GM23338 (cell line): Measurements from ENCODE around the gene SMIM35. TPM values are rescaled to one million over a fixed set of nuclear protein-coding genes. Genes with fewer than 3 reads are reported as not detected.

ENCODE experiments used
- ATAC-seq: fragments of 200-7000 bp; cut with Tn5 transposase; 3 replicates; pipeline ENCODE4 v1.9.1; 2020
- DNase-seq: peaks from one replicate; pipeline ENCODE4 v3.0.0-alpha.2; 2015; ENCODE audit warnings: low spot score
- H2AFZ ChIP-seq: fragments of 200-600 bp; sonication (generic); 2 replicates; pipeline ENCODE4 v1.8.0; 2016; ENCODE audit warnings: antibody characterized with exemption, mild to moderate bottlenecking, moderate library complexity
- H3F3A ChIP-seq: fragments of 200-600 bp; sonication (generic); replicated peaks from 2 replicates; pipeline ENCODE4 v1.8.0; 2017; ENCODE audit warnings: antibody characterized with exemption, mixed run types, low read depth
- H3K27ac ChIP-seq: fragments of 200-600 bp; sonication (generic); 2 replicates; pipeline ENCODE4 v1.6.1; 2016; ENCODE audit warnings: low read depth
- H3K27me3 ChIP-seq: fragments of 200-600 bp; sonication (generic); 2 replicates; pipeline ENCODE4 v1.8.0; 2016; ENCODE audit warnings: mild to moderate bottlenecking, mixed run types, moderate library complexity; ENCODE audit not compliant: insufficient read depth
- H3K36me3 ChIP-seq: fragments of 200-600 bp; sonication (generic); 2 replicates; pipeline ENCODE4 v1.8.0; 2016; ENCODE audit warnings: mild to moderate bottlenecking; ENCODE audit not compliant: insufficient read depth
- H3K4me1 ChIP-seq: fragments of 200-600 bp; sonication (generic); 2 replicates; pipeline ENCODE4 v1.8.0; 2016; ENCODE audit warnings: mild to moderate bottlenecking, moderate library complexity; ENCODE audit not compliant: insufficient read depth
- H3K4me2 ChIP-seq: fragments of 200-600 bp; sonication (generic); 2 replicates; pipeline ENCODE4 v1.7.1; 2017; ENCODE audit warnings: mixed run types
- H3K4me3 ChIP-seq: fragments of 200-600 bp; sonication (generic); 2 replicates; pipeline ENCODE4 v1.6.1; 2016; ENCODE audit warnings: mixed run types
- H3K79me2 ChIP-seq: fragments of 200-600 bp; sonication (generic); replicated peaks from 2 replicates; pipeline ENCODE4 v1.8.0; 2017; ENCODE audit warnings: mild to moderate bottlenecking; ENCODE audit not compliant: insufficient read depth
- H3K9me2 ChIP-seq: fragments of 200-600 bp; sonication (generic); 2 replicates; pipeline ENCODE4 v1.8.0; 2017; ENCODE audit not compliant: insufficient read depth
- H4K20me1 ChIP-seq: fragments of 200-600 bp; sonication (generic); replicated peaks from 2 replicates; pipeline ENCODE4 v1.8.0; 2017; ENCODE audit warnings: mild to moderate bottlenecking; ENCODE audit not compliant: insufficient read depth
- H3K27ac Mint-ChIP-seq: 2 replicates; pipeline ENCODE4 v1.8.0; 2020; ENCODE audit warnings: inconsistent platforms, mild to moderate bottlenecking, moderate library complexity, mixed read lengths
- H3K27me3 Mint-ChIP-seq: 3 replicates; pipeline ENCODE4 v1.8.0; 2022; ENCODE audit warnings: low read depth, mild to moderate bottlenecking, moderate library complexity, mixed read lengths, inconsistent platforms; ENCODE audit not compliant: insufficient read depth, poor library complexity
- H3K36me3 Mint-ChIP-seq: 3 replicates; pipeline ENCODE4 v1.8.0; 2021; ENCODE audit warnings: low read depth, mild to moderate bottlenecking, inconsistent platforms, moderate library complexity, mixed read lengths
- H3K4me1 Mint-ChIP-seq: 3 replicates; pipeline ENCODE4 v1.8.0; 2020; ENCODE audit warnings: mild to moderate bottlenecking, inconsistent platforms, mixed read lengths
- H3K4me3 Mint-ChIP-seq: 3 replicates; pipeline ENCODE4 v1.8.0; 2021; ENCODE audit warnings: moderate library complexity, mild to moderate bottlenecking, inconsistent platforms, mixed read lengths
- H3K9me3 Mint-ChIP-seq: 3 replicates; pipeline ENCODE4 v1.8.0; 2020; ENCODE audit warnings: moderate library complexity, mild to moderate bottlenecking, inconsistent platforms, mixed read lengths
- CREB1 ChIP-seq: fragments of 250-450 bp; sonication (Bioruptor Pico); IDR thresholded peaks from 2 replicates; pipeline ENCODE4 v1.5.0; 2020; ENCODE audit warnings: low read depth, mild to moderate bottlenecking, moderate library complexity
- EZH2phosphoT487 ChIP-seq: fragments of 200-600 bp; sonication (generic); IDR thresholded peaks from one replicate; pipeline ENCODE4 v1.8.1; 2018; ENCODE audit warnings: antibody characterized with exemption; ENCODE audit not compliant: unreplicated experiment
- JUNB ChIP-seq: IDR thresholded peaks from one replicate; pipeline ENCODE4 v1.6.1; 2016; ENCODE audit warnings: antibody characterized with exemption; ENCODE audit not compliant: unreplicated experiment
- NANOG ChIP-seq: IDR thresholded peaks from 2 replicates; pipeline ENCODE4 v1.6.1; 2016; ENCODE audit warnings: antibody characterized with exemption, borderline replicate concordance
- POLR2AphosphoS5 ChIP-seq: IDR thresholded peaks from 2 replicates; pipeline ENCODE4 v1.6.1; 2016; ENCODE audit warnings: antibody characterized with exemption, low read depth
- REST ChIP-seq: IDR thresholded peaks from one replicate; pipeline ENCODE4 v1.6.1; 2018; ENCODE audit warnings: antibody characterized with exemption; ENCODE audit not compliant: unreplicated experiment
- STAT1 ChIP-seq: IDR thresholded peaks from one replicate; pipeline ENCODE4 v1.6.1; 2016; ENCODE audit warnings: antibody characterized with exemption; ENCODE audit not compliant: unreplicated experiment
- ZNF114 ChIP-seq: fragments of 250-450 bp; sonication (Bioruptor Pico); IDR thresholded peaks from 2 replicates; pipeline ENCODE4 v1.5.0; 2020; ENCODE audit warnings: mild to moderate bottlenecking, moderate library complexity
- ZNF331 ChIP-seq: fragments of 250-450 bp; sonication (Bioruptor Pico); IDR thresholded peaks from 2 replicates; pipeline ENCODE4 v1.5.0; 2020; ENCODE audit warnings: low read depth, mild to moderate bottlenecking, moderate library complexity
- polyA plus RNA-seq: library from polyadenylated mRNA; unstranded; fragments of >200 nt; fragmentation: Nextera tagmentation; extraction: Ambion mirVana; gene quantifications from 2 replicates; pipeline ENCODE4 v1.2.1, GENCODE V29; 2016
- total RNA-seq: library from RNA; depleted of rRNA; stranded (reverse); fragments of >200 nt; shearing (Covaris generic); gene quantifications from 2 replicates; pipeline ENCODE4 v1.2.3, GENCODE V29; 2014
- TF ChIP-seq, protein P1 (sequence below): fragments of 250-450 bp; sonication (Bioruptor Pico); IDR thresholded peaks from 2 replicates; pipeline ENCODE4 v1.5.0; 2020; ENCODE audit warnings: mild to moderate bottlenecking, moderate library complexity
- TF ChIP-seq, protein P2 (sequence below): IDR thresholded peaks from 2 replicates; pipeline ENCODE4 v1.6.1; 2016; ENCODE audit warnings: antibody characterized with exemption

Gene SMIM35
- total and polyA plus RNA-seq, 2 experiments from 2014 or later: not detected

- Histone ChIP-seq H3K4me3 (no peak overlapping the region), H2AFZ (no peak overlapping the region), H3K27me3 (no peaks in the 10 kb centered on the region), H3K79me2 (no peaks in the 10 kb centered on the region), H3K4me1 (no peaks in the 10 kb centered on the region), H3K4me2 (no peak overlapping the region), H3K9me2 (peaks cover 3% of the 10 kb centered on the region; the same call in 1 of the 2 replicates), H3K36me3 (no peaks in the 10 kb centered on the region), H4K20me1 (no peaks in the 10 kb centered on the region), H3F3A (no peaks in the 10 kb centered on the region), H3K27ac (no peak overlapping the region)
- H3K9me3 Mint-ChIP-seq: no peaks in the 10 kb centered on the region
- H3K4me1 Mint-ChIP-seq: peaks cover 12% of the 10 kb centered on the region
- H3K4me3 Mint-ChIP-seq: no peak overlapping the region
- peaks cover 10% of the 10 kb centered on the region for H3K27me3 Mint-ChIP-seq
- DNase-seq (no peak), ATAC-seq (no peak)
- TF ChIP-seq CREB1 (CRISPR knock-in tag): no peak
- no peak for TF ChIP-seq NANOG
- no peak for TF ChIP-seq EZH2phosphoT487
- no peak for TF ChIP-seq ZNF114
- TF ChIP-seq ZNF331 (CRISPR knock-in tag): no peak
- H3K36me3 Mint-ChIP-seq: no peaks in the 10 kb centered on the region
- H3K27ac Mint-ChIP-seq: no peak overlapping the region
These were observed 24.9 kb upstream of the SMIM35 start for GRCh38 chr11:118111744-118112035.

DNA sequence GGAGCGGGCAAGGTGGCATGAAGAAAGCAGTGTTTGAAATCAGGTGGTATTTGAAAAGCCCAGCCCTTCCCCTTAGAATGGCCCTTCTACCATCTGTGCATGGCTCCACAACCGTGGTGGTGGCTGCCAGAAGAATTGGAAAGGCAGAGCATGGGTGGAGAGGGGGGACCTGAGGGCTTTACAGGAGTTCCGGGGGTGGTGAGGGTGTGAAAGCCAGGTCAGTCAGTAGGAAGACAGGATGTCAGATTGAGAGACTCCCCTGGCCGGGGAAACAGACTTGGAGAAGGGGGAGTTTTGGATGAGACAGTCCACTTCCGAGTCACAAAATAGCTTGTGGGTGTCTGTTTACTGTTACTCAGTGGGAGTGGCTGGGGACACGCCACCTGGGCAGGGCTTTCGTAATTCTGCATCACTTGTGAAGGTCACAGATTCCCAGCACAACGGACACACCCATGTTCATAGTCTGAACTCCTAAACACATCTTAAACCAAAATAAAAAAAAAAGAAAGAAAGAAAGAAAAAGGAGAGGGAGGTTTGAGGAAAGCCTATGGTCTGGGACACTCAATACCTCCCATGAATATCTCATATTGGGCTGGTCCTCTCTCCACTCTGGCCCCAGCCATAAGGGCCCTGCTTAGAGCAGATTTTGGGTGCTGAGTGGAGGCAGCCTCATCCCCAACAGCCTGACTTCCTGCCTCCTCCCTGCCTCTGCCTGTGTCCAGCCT, 24.4 kb upstream of the SMIM35 start:
- H3K27ac ChIP-seq: no peak overlapping the region
- H3K9me2 ChIP-seq: peaks cover 3% of the 10 kb centered on the region; the same call in 1 of the 2 replicates
- Mint-ChIP-seq H3K27ac (no peak overlapping the region), H3K27me3 (peaks cover 10% of the 10 kb centered on the region), H3K4me3 (no peak overlapping the region), H3K9me3 (no peaks in the 10 kb centered on the region), H3K4me1 (peaks cover 12% of the 10 kb centered on the region), H3K36me3 (no peaks in the 10 kb centered on the region; the same call in 2 of the 3 replicates)
- no peaks in the 10 kb centered on the region for H3F3A ChIP-seq
- H3K79me2 ChIP-seq: no peaks in the 10 kb centered on the region
- no peak overlapping the region for H3K4me3 ChIP-seq
- H3K4me2 ChIP-seq: no peak overlapping the region
- no peaks in the 10 kb centered on the region for H3K36me3 ChIP-seq
- H4K20me1 ChIP-seq: no peaks in the 10 kb centered on the region
- H3K27me3 ChIP-seq: no peaks in the 10 kb centered on the region
- ATAC-seq (no peak), DNase-seq (no peak)
- no peak overlapping the region for H2AFZ ChIP-seq
- no peaks in the 10 kb centered on the region for H3K4me1 ChIP-seq
- TF ChIP-seq, protein P1, sequence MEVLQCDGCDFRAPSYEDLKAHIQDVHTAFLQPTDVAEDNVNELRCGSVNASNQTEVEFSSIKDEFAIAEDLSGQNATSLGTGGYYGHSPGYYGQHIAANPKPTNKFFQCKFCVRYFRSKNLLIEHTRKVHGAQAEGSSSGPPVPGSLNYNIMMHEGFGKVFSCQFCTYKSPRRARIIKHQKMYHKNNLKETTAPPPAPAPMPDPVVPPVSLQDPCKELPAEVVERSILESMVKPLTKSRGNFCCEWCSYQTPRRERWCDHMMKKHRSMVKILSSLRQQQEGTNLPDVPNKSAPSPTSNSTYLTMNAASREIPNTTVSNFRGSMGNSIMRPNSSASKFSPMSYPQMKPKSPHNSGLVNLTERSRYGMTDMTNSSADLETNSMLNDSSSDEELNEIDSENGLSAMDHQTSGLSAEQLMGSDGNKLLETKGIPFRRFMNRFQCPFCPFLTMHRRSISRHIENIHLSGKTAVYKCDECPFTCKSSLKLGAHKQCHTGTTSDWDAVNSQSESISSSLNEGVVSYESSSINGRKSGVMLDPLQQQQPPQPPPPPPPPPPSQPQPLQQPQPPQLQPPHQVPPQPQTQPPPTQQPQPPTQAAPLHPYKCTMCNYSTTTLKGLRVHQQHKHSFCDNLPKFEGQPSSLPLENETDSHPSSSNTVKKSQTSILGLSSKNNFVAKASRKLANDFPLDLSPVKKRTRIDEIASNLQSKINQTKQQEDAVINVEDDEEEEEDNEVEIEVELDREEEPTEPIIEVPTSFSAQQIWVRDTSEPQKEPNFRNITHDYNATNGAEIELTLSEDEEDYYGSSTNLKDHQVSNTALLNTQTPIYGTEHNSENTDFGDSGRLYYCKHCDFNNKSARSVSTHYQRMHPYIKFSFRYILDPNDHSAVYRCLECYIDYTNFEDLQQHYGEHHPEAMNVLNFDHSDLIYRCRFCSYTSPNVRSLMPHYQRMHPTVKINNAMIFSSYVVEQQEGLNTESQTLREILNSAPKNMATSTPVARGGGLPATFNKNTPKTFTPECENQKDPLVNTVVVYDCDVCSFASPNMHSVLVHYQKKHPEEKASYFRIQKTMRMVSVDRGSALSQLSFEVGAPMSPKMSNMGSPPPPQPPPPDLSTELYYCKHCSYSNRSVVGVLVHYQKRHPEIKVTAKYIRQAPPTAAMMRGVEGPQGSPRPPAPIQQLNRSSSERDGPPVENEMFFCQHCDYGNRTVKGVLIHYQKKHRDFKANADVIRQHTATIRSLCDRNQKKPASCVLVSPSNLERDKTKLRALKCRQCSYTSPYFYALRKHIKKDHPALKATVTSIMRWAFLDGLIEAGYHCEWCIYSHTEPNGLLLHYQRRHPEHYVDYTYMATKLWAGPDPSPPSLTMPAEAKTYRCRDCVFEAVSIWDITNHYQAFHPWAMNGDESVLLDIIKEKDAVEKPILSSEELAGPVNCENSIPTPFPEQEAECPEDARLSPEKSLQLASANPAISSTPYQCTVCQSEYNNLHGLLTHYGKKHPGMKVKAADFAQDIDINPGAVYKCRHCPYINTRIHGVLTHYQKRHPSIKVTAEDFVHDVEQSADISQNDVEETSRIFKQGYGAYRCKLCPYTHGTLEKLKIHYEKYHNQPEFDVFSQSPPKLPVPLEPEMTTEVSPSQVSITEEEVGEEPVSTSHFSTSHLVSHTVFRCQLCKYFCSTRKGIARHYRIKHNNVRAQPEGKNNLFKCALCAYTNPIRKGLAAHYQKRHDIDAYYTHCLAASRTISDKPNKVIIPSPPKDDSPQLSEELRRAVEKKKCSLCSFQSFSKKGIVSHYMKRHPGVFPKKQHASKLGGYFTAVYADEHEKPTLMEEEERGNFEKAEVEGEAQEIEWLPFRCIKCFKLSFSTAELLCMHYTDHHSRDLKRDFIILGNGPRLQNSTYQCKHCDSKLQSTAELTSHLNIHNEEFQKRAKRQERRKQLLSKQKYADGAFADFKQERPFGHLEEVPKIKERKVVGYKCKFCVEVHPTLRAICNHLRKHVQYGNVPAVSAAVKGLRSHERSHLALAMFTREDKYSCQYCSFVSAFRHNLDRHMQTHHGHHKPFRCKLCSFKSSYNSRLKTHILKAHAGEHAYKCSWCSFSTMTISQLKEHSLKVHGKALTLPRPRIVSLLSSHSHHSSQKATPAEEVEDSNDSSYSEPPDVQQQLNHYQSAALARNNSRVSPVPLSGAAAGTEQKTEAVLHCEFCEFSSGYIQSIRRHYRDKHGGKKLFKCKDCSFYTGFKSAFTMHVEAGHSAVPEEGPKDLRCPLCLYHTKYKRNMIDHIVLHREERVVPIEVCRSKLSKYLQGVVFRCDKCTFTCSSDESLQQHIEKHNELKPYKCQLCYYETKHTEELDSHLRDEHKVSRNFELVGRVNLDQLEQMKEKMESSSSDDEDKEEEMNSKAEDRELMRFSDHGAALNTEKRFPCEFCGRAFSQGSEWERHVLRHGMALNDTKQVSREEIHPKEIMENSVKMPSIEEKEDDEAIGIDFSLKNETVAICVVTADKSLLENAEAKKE (CRISPR knock-in tag): no peak
- TF ChIP-seq REST: no peak
- no peak for TF ChIP-seq NANOG
- no peak for TF ChIP-seq POLR2AphosphoS5
- no peak for TF ChIP-seq ZNF331 (CRISPR knock-in tag)
- no peak for TF ChIP-seq EZH2phosphoT487
- no peak for TF ChIP-seq JUNB
- no peak for TF ChIP-seq ZNF114
- TF ChIP-seq CREB1 (CRISPR knock-in tag): no peak
- TF ChIP-seq, protein P2, sequence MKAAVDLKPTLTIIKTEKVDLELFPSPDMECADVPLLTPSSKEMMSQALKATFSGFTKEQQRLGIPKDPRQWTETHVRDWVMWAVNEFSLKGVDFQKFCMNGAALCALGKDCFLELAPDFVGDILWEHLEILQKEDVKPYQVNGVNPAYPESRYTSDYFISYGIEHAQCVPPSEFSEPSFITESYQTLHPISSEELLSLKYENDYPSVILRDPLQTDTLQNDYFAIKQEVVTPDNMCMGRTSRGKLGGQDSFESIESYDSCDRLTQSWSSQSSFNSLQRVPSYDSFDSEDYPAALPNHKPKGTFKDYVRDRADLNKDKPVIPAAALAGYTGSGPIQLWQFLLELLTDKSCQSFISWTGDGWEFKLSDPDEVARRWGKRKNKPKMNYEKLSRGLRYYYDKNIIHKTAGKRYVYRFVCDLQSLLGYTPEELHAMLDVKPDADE: no peak
- TF ChIP-seq STAT1: no peak
